ENCODE data around the gene TUBGCP5. TPM values are rescaled to one million over a fixed set of nuclear protein-coding genes. Genes with fewer than 3 reads are reported as not detected.
"Not testable (repeated sequence)": the region's sequence is repeated elsewhere in the genome, so short reads cannot be mapped to it uniquely, and the experiment has no call there.

TUBGCP5 gene
- total and polyA plus RNA-seq, 2 donors (not counting 1 experiment from before 2014, with no cell fraction given), result 11.0 to 23.1 TPM

GRCh38 chr15:23081996-23082737 is 42.8 kb upstream of the TUBGCP5 start:
- H3K27me3 ChIP-seq (replicated peaks in 1 of 4; ENCODE audit: control extremely low read depth in 1 of 4, control insufficient read depth in 3 of 4, insufficient read depth in 4 of 4, low read length in 3 of 4); DNase-seq; H3K79me2 ChIP-seq (ENCODE audit: control insufficient read depth, insufficient read depth, low read length); H3K27ac Mint-ChIP-seq; H3K9ac ChIP-seq (ENCODE audit: low read length); H3K36me3 ChIP-seq (replicated peaks in 1 of 2; ENCODE audit: control extremely low read depth in 1 of 2, control insufficient read depth in 1 of 2, extremely low read depth in 1 of 2, insufficient read depth in 2 of 2, low read length in 1 of 2); H4K20me1 ChIP-seq (ENCODE audit: control insufficient read depth, insufficient read depth, low read length, poor library complexity, severe bottlenecking); H3K4me2 ChIP-seq (replicated peaks; ENCODE audit: low read depth, low read length, poor library complexity, severe bottlenecking); H3K4me3 Mint-ChIP-seq; ATAC-seq (ENCODE audit: low read depth); H3K27ac ChIP-seq (ENCODE audit: low read length in 2 of 2); POLR2A ChIA-PET; H3K4me1 Mint-ChIP-seq; H2AFZ ChIP-seq (ENCODE audit: insufficient read depth, low read depth, low read length, poor library complexity, severe bottlenecking); H3K27me3 Mint-ChIP-seq; H3K9me3 ChIP-seq (ENCODE audit: control extremely low read depth in 1 of 3, control insufficient read depth in 2 of 3, insufficient read depth in 1 of 3, low read length in 2 of 3); H3K9me3 Mint-ChIP-seq (ENCODE audit: insufficient read depth); H3K4me1 ChIP-seq (ENCODE audit: control insufficient read depth in 2 of 2, insufficient read depth in 2 of 2, low read length in 2 of 2); CTCF ChIA-PET; H3K4me3 ChIP-seq (ENCODE audit: control extremely low read depth in 1 of 5, extremely low read depth in 1 of 5, insufficient read depth in 1 of 5, low read depth in 2 of 5, low read length in 4 of 5); intact Hi-C loops (cut with micrococcal nuclease): not testable (repeated sequence)
- WGBS (ENCODE audit: insufficient coverage), result no CpG with 5 or more reads among the region's 8 CpGs

DNA sequence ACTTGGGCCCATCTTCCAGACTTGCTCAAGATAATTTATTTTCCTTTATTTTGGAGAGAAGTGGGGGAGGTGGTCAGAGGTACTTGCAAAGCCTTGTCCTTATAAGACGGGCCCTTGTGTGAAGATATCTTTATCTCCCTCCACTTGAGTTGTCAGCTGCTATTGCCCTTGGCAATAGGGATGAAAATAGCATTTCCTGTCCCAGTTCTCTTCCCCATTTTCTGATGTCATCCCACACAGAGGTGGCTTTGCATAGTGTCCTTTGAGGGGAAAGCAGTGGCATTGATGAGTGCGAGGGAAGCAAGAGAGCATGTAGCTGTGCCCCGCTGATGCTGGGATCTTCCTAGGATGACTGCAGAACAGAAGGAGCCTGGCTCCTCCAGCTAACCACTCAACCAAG is 41.9 kb upstream of the TUBGCP5 start:
- no peaks in the 10 kb centered on the region for H3K36me3 ChIP-seq (replicated peaks in 1 of 2; ENCODE audit: control extremely low read depth in 1 of 2, control insufficient read depth in 1 of 2, extremely low read depth in 1 of 2, insufficient read depth in 2 of 2, low read length in 1 of 2)
- intact Hi-C loops (cut with micrococcal nuclease), result no loop called here
- Mint-ChIP-seq H3K27ac (no peak overlapping the region), H3K9me3 (ENCODE audit: insufficient read depth) (no peaks in the 10 kb centered on the region), H3K4me3 (no peak overlapping the region), H3K27me3 (no peaks in the 10 kb centered on the region), H3K4me1 (no peaks in the 10 kb centered on the region)
- no peak for DNase-seq
- no peaks in the 10 kb centered on the region for H3K4me1 ChIP-seq (ENCODE audit: control insufficient read depth in 2 of 2, insufficient read depth in 2 of 2, low read length in 2 of 2)
- ChIA-PET POLR2A (no interaction called here), CTCF (no interaction called here)
- TF ChIP-seq EZH2 (IDR thresholded peaks at IDR 0.05; ENCODE audit: borderline replicate concordance, insufficient read depth, low read depth, low read length, poor library complexity, severe bottlenecking), result no peak
- TF ChIP-seq, protein P1, sequence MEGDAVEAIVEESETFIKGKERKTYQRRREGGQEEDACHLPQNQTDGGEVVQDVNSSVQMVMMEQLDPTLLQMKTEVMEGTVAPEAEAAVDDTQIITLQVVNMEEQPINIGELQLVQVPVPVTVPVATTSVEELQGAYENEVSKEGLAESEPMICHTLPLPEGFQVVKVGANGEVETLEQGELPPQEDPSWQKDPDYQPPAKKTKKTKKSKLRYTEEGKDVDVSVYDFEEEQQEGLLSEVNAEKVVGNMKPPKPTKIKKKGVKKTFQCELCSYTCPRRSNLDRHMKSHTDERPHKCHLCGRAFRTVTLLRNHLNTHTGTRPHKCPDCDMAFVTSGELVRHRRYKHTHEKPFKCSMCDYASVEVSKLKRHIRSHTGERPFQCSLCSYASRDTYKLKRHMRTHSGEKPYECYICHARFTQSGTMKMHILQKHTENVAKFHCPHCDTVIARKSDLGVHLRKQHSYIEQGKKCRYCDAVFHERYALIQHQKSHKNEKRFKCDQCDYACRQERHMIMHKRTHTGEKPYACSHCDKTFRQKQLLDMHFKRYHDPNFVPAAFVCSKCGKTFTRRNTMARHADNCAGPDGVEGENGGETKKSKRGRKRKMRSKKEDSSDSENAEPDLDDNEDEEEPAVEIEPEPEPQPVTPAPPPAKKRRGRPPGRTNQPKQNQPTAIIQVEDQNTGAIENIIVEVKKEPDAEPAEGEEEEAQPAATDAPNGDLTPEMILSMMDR (IDR thresholded peaks at IDR 0.05), result no peak
- H3K27me3 ChIP-seq (replicated peaks in 1 of 4; ENCODE audit: control extremely low read depth in 1 of 4, control insufficient read depth in 3 of 4, insufficient read depth in 4 of 4, low read length in 3 of 4), result no peaks in the 10 kb centered on the region
- no peak overlapping the region for H2AFZ ChIP-seq (ENCODE audit: insufficient read depth, low read depth, low read length, poor library complexity, severe bottlenecking)
- no peak overlapping the region for H3K4me3 ChIP-seq (ENCODE audit: control extremely low read depth in 1 of 5, extremely low read depth in 1 of 5, insufficient read depth in 1 of 5, low read depth in 2 of 5, low read length in 4 of 5)
- no peak overlapping the region for H3K27ac ChIP-seq (ENCODE audit: low read length in 2 of 2)
- no peaks in the 10 kb centered on the region for H4K20me1 ChIP-seq (ENCODE audit: control insufficient read depth, insufficient read depth, low read length, poor library complexity, severe bottlenecking)
- H3K4me2 ChIP-seq (replicated peaks; ENCODE audit: low read depth, low read length, poor library complexity, severe bottlenecking), result no peak overlapping the region
- no peak for ATAC-seq (ENCODE audit: low read depth)
- no peaks in the 10 kb centered on the region for H3K79me2 ChIP-seq (ENCODE audit: control insufficient read depth, insufficient read depth, low read length)
- 88% methylated on average over 3 of the region's 3 CpGs for WGBS (ENCODE audit: insufficient coverage)
- H3K9ac ChIP-seq (ENCODE audit: low read length), result no peak overlapping the region
- H3K9me3 ChIP-seq (ENCODE audit: control extremely low read depth in 1 of 3, control insufficient read depth in 2 of 3, insufficient read depth in 1 of 3, low read length in 2 of 3), result no peaks in the 10 kb centered on the region

All from B cell (primary cell).